Activated naive CD4-positive, alpha-beta T cell treated with Interleukin-2 at 50 U/mL for 16 hours (primary cell): ENCODE data around the gene MAST2.

ENCODE experiments used
- DNase-seq: peaks from one replicate; pipeline ENCODE4 v3.0.0-alpha.2; 2020

MAST2 gene

DNA sequence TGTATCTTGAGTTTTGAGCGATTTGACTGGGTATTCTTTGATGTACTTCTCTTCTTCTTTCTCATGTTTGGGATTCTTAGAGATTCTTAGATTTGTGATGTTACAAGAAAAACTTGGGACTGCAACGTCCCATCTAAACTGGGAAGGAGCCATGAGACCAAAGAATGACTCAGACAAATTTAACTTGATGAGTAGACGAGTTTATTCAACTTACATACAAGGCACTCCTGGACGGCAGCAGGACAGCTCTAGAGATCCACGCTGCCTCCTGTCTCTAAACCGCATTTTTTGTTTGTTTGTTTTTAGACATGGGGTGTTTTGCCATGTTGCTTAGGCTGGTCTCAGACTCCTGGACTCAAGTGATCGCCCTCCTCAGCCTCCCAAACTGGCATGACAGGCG, 191.9 kb downstream of the MAST2 start:
- no peak for DNase-seq

DNA sequence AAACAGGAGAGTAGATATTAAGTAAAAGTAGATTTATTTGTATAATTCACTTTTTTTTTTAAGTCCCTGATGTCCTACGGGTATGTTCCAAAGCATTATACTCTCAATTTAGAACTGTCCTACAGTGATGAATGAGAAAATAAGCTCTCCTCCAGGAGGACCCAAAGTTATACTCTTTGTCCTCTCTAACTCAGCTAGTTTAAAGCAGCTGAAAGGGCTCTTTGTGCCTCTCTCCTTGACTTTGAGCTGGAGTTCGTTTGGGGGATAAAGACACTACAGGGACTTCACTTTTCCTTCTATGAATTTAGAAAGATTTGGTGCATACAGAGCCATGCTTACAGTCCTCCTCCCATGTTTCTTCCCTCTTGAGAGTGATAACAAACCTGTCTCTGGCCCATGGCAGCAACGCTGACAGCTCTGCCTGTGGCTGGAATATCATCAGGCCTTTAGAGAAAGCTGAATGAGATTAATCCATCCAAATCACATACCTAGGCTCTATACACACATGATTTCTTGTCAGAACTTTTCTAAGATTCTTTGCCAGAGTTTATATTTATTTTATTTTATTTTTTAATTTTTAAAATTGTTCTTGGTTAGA, 194.7 kb downstream of the MAST2 start:
- no peak for DNase-seq

DNA sequence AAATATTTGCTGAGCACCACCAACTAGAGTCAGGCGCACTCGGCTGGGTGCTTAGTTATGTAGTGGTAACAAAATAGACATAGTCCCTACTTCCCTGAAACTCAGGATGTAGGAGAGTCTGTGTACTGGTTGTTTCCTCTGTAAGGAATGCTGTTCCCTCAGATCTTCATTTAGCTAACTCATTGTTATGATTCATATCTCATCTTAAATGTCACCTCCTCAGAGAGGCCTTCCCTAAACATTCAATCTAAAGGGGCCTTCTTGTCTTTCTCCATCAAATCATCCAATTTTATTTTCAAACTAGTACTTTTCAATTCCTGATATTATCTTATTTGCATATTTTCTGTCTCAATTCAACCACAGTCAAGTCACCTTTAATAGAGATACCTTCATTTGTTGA, 196.1 kb downstream of the MAST2 start:
- DNase-seq, result no peak

DNA sequence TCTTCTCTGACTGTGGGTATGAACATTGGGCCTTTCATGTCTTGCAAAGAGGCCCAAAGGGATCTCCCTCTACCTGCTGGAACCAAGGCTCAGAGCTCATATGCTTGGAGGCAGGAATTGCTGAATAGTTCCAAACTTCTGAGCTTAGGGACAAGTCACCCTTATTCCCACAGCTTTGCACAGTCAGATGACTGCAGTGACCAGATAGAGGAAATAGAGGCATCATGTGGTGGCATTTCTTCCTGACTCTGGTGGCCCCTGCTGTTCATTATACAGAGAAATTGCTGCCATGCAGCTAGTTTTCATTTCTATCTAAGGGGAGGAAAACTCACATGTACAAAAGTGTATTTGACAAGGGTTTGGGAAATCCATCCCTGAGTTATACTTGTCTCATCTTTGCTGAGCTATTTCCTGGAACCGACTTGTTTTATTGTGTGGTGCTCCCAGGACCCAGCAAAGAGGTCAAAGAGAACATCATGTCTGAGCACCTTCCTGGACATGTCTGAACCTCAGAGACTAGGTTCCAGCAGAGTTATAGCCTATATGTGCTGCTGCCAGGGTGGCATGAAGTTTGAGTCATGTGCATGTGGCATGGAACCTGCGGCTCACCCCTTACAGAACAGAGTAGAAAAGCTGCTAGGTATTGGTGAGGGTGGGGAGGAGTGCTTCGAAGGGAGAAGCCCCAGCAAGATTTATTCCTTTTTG, 197.8 kb downstream of the MAST2 start:
- no peak for DNase-seq

DNA sequence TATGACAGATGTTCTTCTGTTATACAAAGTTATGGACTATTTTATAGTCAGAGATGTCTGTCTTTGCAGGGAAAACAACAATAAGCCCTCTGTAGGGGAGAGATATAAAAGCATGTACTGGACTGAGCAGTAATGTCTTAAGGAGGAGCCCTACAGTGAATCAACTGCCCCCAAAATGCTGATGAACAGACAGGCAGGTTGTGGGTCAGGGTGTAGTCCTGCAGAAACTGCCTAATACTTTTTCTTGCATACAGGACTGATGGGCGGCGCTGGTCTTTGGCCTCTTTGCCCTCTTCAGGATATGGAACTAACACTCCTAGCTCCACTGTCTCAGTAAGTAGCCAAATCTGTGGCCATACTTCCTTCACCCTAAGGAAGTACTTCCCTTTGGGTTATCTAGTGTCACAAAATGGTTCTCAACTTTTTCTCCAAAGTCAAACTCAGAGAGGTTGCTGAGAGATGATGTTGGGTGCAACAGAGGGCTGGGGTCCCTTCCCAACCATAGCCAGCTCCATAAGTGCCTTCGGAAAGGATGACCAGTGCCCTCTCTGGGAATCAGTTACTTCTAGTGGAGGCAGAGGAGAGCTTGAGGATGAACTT, 199.2 kb downstream of the MAST2 start:
- no peak for DNase-seq

DNA sequence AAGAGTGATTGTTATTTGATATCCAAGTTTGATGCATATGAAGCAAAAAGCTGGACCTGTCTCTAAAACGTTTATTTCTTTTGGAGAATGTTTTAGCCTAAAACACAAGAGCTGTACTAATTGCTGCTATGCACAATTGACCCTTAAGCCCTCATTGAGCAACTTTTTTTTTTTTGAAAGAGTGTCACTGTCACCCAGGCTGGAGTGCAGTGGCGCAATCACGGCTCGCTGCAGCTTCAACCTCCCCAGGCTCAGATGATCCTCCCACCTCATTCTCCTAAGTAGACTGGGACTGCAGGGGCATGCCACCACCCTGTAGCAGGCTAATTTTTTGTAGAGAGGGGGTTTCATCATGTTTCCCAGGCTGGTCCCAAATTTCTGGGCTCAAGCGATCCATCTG, 199.9 kb downstream of the MAST2 start:
- no peak for DNase-seq

DNA sequence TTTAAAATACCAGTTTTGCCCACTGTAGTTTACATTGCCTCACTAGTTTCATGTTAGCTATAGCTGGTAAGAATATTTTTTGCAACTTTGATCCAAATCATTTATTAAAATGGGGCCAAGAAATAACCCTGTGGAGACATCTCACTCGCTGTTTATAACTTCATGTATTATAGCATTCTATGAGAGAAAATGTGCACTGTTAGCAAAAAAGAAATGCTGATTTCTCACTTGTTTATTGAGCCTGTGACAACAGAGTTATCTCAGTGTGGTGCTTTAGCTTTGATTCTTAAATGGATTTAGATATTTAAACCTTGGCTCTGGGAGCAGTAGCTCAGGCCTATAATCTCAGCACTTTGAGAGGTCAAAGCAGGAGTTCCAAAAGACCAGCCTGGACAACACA, 201.1 kb downstream of the MAST2 start:
- DNase-seq, result no peak

DNA sequence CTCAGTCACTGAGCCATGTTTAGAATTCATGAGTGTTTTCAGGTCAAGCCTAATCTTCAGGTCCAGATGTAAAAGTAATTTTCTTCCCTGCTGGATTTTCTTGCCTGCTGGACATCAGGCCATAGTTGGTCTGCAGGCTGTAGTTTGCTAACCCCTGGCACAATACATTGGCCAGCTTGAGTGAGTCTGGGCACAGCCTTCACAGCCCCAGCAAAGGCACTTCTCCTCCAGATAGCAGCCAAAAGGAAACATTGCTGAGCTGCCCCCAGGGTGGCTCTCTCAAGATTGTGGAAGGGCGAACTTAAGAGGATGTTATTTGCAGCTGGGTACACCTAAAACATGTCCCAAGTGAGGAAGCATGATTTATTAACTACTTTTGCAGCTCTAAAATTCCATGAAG, 202.2 kb downstream of the MAST2 start:
- no peak for DNase-seq

DNA sequence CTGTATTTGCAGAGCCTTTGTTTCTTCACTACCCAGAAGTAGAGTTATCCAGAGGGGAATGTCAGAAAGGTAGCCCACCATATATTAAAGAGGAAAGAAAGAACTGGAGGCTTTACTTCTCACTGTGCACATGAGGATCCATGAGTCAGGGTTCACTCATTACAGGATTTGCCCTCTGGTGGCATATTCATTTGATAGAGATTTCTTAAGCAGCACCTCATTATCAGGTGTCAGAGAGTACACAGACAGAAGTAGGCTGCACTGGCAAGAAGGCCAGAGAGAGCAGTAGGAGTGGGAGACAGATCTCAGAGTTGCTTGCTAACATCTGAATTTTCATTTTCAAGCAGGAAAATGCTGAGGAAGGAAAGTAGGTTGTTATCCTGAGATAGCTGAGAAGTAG, 205.2 kb downstream of the MAST2 start:
- DNase-seq, result no peak

DNA sequence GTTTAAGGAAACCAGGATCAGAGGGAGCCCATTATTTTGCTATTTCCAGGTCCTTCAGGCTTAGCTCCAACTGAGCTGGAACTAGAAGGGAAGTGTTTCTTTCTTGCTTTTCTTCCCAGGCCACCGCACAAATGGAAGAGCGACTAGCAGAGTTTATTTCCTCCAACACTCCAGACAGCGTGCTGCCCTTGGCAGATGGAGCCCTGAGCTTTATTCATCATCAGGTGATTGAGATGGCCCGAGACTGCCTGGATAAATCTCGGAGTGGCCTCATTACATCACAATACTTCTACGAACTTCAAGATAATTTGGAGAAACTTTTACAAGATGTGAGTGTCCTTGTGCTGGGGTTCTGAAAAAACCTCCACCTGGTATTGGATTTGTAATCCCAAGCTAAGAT, 207.2 kb downstream of the MAST2 start:
- no peak for DNase-seq

DNA sequence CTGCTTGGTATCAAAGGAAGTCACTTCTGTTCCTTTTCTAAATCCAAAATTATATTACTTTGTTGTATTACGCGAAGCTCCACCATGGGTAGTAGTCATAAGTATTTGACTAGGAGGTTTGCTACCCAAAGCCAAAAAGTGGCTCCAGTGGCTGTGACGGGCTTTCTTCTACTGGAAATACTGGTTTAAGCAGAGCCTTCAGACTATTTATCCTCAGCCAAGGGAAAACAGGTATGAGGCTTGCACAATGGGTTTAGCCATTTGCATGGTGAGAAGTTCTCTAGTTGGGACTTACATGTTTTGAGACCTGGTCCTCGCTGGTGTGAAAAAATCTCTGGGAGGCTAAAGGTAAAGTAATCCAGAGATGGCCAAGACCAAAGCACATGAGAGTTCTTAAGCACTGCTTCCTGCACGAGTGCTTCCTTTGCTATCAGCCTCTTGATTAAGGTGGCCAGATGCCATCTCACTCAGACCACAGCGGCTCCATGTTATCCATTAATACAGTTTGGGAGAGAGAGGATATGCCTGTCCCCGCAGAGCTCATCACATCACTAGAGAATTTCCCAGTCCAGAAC, 207.8 kb downstream of the MAST2 start:
- no peak for DNase-seq

DNA sequence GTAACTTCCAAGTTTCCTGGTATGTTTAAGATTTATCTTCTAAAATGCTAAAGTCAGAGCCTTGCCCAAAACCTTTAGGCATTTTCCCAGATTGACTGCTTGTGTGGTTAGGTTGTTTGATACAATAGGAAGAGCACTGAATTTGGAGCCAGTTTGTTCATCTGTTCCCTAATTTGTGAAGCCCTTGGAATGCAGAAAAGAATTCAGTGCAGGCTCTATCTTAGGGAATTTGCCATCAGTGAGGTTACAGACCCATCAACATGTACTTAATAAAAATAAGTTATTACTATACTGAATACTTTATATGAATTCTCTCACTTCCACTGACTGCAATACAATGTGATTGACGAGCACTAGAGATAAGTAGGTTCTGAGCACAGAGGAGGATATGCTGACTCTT, 208.8 kb downstream of the MAST2 start:
- no peak for DNase-seq

DNA sequence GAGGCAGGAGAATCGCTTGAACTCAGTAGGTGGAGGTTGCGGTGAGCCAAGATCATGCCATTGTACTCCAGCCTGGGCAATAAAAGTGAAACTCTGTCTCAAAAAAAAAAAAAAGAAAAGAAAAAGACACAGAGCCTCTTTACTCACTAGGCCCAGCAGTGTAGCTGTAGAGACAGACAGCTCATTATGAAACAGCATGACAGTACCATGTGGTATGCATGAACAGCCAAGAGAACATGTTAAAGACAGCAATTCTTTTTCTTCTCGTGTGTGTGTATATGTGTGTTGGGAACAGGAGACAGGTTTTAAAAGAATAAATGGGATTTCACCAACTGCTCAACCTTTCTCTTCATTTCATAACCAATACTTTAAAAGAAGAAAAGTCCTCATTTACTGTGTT, 210.2 kb downstream of the MAST2 start:
- DNase-seq, result no peak

DNA sequence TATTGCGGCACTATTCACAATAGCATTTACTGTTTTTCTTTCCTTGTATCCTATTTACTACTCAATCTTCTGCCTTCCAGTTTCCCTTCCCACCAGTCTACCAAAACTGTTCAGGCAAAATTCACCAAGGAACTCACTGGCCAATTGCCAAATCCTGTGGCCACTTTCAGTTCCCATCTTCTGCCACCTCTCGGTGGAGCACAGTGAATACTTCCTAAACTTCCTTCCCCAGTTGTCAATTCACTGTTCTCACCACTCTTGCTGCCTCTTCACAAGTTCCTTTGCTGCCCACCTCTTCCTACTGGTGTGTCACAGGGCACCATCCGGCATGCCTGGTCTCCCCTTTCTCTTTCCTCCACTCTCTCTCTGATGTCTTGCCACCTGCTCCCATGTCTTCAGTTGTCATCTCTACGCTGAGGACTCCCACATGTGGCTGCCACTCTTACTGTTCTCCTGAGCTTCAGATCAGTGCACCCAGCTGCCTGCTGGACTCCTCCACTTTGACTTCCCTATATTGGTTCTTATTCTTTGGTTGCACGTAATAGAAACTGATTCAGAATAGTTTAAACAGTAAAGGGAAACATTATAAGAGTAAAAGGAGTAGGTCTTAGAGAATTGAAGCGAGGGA, 214.6 kb downstream of the MAST2 start:
- no peak for DNase-seq

DNA sequence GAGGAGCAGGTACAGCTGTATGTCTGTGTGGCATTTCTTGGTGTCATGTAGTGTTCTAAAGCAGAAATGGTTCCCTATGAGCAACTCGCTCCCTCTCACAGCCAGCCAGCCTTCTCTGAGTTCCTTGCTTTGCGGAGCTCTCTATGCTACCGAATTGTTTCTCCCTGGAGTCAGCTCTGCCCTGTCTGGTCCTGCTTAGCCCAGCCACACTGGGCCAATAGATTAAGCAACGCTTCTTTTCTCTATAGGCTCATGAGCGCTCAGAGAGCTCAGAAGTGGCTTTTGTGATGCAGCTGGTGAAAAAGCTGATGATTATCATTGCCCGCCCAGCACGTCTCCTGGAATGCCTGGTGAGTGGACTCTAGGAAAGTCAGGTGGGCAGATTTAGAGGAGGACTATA, 215.9 kb downstream of the MAST2 start:
- no peak for DNase-seq

DNA sequence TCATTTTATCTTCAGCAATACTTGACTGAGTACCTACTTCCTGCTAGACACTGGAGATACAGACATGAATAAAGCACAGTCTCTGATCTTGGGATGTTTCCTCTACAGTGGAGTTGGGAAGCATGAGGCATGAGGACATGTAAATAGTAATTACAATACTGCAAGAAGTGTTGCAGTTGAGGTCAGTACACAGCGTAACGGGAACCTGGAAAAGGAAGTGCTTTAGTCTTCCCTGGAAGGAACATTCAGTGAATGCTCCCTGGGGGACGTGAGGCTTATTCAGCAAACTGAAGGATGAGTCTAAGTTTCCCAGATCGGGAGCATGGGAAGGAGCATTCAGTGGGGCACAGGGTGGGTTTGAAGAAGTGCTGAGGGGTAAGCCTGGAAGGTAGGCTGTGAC, 216.6 kb downstream of the MAST2 start:
- no peak for DNase-seq

DNA sequence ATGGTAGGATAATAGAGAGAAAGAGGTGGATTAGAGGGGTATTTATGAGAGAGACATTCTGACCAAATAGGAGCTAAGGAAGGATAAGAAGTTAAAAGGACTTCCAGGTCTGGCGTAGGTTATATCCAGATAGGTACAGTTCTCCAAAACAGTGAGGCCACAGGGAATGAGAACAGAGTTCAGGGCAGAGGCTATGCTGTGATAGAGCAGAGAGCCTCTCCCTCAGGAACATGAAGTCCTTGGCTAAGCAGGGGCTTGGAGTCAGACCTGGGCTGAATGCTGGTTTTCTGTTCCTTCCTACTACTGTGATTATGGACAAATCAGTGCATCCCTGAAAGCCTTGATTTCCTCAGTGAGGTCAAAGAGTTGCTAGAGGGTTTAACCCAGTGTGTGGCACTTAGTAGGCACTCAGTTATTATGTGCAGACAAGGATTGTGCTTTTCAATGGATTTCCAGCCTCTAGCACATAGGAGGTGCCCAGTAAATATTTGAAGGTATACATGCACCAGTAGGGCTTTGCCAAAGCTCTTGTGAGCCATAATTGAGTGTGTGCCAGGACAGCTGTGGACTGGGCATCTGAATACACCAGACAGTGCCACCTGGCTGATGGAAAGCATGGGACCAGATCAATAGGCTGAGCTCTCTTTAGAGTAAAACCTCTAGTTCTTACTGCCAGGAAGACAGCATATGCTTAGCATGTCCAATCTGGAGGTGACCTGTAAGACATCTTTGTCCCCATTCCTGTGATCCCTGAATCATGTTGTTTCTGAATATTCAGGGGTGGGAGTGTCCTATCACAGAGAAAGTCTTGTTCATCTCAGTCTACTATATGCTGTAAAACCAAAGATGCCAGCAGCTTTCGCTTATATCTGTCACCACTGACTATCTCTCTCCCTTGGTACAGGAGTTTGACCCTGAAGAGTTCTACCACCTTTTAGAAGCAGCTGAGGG, 217.9 kb downstream of the MAST2 start:
- DNase-seq, result no peak

DNA sequence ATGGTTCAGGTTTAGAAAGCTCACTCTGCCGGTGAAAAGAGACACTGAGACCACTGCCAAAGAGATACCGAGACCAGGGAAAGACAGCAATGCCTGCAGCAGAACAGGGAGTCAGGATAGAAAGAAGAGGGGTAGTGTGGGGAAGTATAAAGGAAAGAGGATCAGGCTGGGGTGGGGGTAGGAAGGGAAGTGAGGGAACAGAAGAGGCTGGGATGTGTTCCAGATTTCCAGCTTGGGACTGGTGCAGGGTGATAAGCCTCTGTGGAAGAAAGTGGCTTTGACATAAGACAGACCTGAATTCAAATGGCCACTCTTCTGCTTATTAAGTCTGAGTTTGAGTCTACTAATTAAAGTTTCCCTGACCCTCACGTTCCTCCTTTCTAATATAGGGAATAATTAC, 223.1 kb downstream of the MAST2 start:
- DNase-seq, result no peak

DNA sequence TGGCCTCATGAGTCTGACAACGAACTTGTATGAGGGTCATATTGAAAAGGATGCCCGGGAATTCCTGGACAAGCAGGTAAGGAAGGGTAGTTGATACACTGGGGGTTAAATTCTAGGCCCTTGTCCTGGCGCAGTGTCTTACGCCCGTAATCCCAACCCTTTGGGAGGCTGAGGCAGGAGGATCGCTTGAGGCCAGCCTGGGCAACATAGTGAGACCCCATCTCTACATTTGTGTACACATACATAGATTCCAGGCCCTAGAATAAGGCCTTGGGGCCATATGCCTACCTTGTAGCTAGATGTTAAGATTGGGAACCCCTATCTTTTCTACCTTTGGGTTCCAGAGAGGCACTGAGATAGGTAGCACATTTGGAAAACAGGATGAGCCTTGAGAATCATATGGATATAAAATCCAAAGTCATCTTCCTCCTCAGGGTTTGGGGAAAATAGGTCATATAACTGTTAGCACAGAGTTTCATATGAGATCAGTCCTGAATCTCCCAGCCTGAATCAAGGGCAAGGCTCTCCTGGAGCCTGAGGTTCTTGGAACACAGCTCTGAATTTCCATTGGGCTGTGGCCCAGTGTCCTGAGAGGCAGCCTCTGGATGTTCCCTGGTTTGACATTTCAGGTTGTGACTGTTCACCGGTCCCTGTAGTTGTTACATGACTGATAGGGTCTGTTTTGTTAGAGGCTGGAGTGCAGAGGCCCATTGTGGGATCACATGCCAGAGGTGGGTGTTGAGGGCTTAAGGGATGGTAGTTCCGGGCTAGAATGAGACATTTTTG, 224.6 kb downstream of the MAST2 start:
- no peak for DNase-seq

DNA sequence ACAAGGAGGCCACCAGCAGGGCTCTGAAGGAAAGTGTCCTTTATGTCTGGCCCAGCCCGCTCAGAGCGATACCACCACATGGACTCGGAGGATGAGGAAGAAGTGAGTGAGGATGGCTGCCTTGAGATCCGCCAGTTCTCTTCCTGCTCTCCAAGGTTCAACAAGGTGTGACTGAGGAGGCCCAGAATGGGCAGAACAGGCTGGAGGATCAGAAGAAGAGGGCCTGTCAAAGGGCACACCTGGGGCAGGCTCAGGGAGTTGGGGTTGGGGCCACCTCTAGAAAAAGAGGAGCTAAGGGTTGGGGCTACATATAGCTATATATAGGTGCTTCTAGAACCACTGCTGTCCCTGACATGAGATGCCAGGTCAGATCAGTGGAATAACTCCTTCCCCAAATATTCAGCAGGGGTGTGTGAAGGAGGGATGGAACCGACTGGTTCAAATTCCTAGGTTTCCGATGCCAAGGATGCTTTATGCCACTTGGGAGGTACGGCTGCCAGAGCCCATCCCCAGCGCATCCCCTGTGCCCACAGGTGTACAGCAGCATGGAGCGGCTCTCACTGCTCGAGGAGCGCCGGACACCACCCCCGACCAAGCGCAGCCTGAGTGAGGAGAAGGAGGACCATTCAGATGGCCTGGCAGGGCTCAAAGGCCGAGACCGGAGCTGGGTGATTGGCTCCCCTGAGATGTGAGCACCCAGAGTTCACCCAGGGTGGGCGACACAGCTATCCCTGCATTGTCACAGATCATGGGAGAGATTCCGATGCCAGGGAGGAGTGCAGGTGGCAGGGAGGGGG, 226.9 kb downstream of the MAST2 start:
- DNase-seq, result no peak
